ENCODE measurements around the gene DHX58. TPM values are rescaled to one million over a fixed set of nuclear protein-coding genes. Genes with fewer than 3 reads are reported as not detected.

DHX58 gene
- total RNA-seq, 1 donor from 2014 or later, result not detected

GRCh38 chr17:42110301-42111264 lies 1.9 kb downstream of the DHX58 start:
- Histone ChIP-seq H3K27ac (no peak overlapping the region), H3K79me2 (ENCODE audit: low read depth) (no peaks in the 10 kb centered on the region), H3K4me2 (no peak overlapping the region), H3K36me3 (no peaks in the 10 kb centered on the region), H4K20me1 (ENCODE audit: low read depth) (no peaks in the 10 kb centered on the region), H3K9ac (no peak overlapping the region), H3K9me3 (ENCODE audit: low read depth) (no peaks in the 10 kb centered on the region), H2AFZ (replicated peaks) (no peak overlapping the region), H3F3A (ENCODE audit: low read depth) (no peaks in the 10 kb centered on the region), H3K4me1 (peaks cover 4% of the 10 kb centered on the region), H3K27me3 (peaks cover 19% of the 10 kb centered on the region), H3K4me3 (no peak overlapping the region)
- Mint-ChIP-seq H3K9me3 (no peaks in the 10 kb centered on the region), H3K4me1 (peaks cover 17% of the 10 kb centered on the region), H3K36me3 (peaks cover 2% of the 10 kb centered on the region), H3K27ac (no peak overlapping the region), H3K27me3 (ENCODE audit: insufficient read depth, low read depth) (peaks cover 10% of the 10 kb centered on the region), H3K4me3 (peak overlapping the region; percentile 9)
- no peak for DNase-seq (ENCODE audit: low spot score)
- TF ChIP-seq EZH2 (IDR thresholded peaks at IDR 0.05), result no peak
- TF ChIP-seq, protein P1, sequence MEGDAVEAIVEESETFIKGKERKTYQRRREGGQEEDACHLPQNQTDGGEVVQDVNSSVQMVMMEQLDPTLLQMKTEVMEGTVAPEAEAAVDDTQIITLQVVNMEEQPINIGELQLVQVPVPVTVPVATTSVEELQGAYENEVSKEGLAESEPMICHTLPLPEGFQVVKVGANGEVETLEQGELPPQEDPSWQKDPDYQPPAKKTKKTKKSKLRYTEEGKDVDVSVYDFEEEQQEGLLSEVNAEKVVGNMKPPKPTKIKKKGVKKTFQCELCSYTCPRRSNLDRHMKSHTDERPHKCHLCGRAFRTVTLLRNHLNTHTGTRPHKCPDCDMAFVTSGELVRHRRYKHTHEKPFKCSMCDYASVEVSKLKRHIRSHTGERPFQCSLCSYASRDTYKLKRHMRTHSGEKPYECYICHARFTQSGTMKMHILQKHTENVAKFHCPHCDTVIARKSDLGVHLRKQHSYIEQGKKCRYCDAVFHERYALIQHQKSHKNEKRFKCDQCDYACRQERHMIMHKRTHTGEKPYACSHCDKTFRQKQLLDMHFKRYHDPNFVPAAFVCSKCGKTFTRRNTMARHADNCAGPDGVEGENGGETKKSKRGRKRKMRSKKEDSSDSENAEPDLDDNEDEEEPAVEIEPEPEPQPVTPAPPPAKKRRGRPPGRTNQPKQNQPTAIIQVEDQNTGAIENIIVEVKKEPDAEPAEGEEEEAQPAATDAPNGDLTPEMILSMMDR (IDR thresholded peaks at IDR 0.05), result no peak
- TF ChIP-seq EZH2phosphoT487 (IDR thresholded peaks at IDR 0.05), result no peak

DNA sequence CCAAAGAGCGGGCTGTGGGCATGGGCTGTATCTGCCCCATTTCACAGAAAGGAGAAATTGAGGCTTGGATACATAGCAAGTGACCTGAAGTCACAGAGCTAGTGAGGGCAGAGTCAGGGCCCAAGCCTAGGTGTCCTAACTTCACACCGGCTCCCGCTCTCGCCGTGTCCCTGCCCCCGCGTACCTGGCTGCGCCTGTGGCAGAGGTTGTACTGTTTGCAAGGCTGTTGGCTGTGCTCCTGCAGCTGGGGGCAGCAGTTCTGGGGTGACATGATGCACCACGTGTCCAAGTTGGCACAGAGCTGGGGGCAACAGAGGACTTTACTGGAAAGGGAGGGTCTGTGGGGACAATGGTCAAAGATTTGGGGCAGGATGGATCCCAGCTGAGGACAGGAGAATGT lies 3.4 kb downstream of the DHX58 start:
- Histone ChIP-seq H3K27me3 (peaks cover 20% of the 10 kb centered on the region), H3K4me3 (no peak overlapping the region), H3K27ac (no peak overlapping the region), H2AFZ (replicated peaks) (no peak overlapping the region), H4K20me1 (ENCODE audit: low read depth) (no peaks in the 10 kb centered on the region), H3K9ac (no peak overlapping the region), H3K36me3 (no peaks in the 10 kb centered on the region), H3K79me2 (ENCODE audit: low read depth) (no peaks in the 10 kb centered on the region), H3K9me3 (ENCODE audit: low read depth) (no peaks in the 10 kb centered on the region), H3K4me1 (peaks cover 4% of the 10 kb centered on the region), H3K4me2 (no peak overlapping the region), H3F3A (ENCODE audit: low read depth) (no peaks in the 10 kb centered on the region)
- peaks cover 17% of the 10 kb centered on the region for H3K4me1 Mint-ChIP-seq
- H3K9me3 Mint-ChIP-seq, result no peaks in the 10 kb centered on the region
- no peak for DNase-seq (ENCODE audit: low spot score)
- peaks cover 2% of the 10 kb centered on the region for H3K36me3 Mint-ChIP-seq
- peak overlapping the region; percentile 63 for H3K4me3 Mint-ChIP-seq
- H3K27me3 Mint-ChIP-seq (ENCODE audit: insufficient read depth, low read depth), result peaks cover 12% of the 10 kb centered on the region
- TF ChIP-seq EZH2 (IDR thresholded peaks at IDR 0.05) (no peak), EZH2phosphoT487 (IDR thresholded peaks at IDR 0.05) (no peak)
- TF ChIP-seq, protein P1 (IDR thresholded peaks at IDR 0.05), result no peak
- H3K27ac Mint-ChIP-seq, result no peak overlapping the region

DNA sequence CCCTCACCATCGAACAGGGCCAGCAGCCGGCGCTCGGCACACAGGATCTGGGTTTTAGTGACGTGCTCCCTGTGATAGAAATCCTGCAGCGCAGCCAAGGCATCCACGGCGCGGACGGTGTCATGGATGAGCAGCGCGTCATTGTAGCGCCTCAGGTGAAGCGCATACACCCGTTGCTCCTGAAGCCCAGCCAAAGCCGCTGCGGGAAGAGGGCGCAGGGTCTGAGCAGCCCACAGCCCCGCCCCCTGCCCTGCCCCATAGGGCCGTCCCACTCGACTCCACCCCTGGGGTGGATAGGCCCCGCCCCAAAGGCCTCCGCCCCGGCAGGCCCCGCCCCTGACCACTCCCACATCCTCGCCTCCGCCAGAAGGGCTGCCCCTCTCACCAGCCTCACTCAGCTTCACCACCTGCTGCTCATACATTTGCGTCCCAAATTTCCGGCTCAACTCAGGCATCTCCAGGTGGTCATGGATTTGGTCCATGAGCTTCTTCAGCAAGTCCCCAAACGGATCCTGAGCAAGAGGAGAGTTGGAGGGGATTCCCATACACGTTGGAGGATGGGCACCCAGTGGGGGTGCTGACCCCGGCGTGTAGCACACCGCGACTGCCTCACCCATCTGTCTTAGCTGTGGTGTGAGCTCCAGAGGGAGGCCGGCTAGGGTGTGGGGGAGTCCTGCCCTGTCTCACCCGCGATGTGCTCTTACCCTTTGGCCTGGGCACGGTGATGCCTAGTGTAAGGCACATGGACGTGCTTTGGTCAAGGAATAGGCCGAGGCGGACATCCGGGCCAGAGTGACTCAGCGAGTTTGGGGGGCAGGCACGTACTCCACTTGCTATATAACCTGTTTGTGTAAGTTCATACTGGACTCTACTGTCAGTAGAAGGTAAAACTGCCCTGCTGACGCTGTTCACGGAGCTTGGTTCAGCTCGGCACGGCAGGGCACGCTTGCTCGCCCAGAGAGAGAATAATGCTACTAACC lies 4.6 kb downstream of the DHX58 start:
- Histone ChIP-seq H3K27me3 (peaks cover 20% of the 10 kb centered on the region), H3F3A (ENCODE audit: low read depth) (no peaks in the 10 kb centered on the region), H3K27ac (no peak overlapping the region), H3K9me3 (ENCODE audit: low read depth) (no peaks in the 10 kb centered on the region), H3K9ac (no peak overlapping the region), H3K79me2 (ENCODE audit: low read depth) (no peaks in the 10 kb centered on the region), H3K36me3 (no peaks in the 10 kb centered on the region), H3K4me1 (peaks cover 4% of the 10 kb centered on the region), H2AFZ (replicated peaks) (no peak overlapping the region), H3K4me2 (peak overlapping the region; percentile 87), H3K4me3 (peak overlapping the region; percentile 44), H4K20me1 (ENCODE audit: low read depth) (no peaks in the 10 kb centered on the region)
- Mint-ChIP-seq H3K4me1 (peaks cover 17% of the 10 kb centered on the region), H3K36me3 (no peaks in the 10 kb centered on the region), H3K27me3 (ENCODE audit: insufficient read depth, low read depth) (peaks cover 14% of the 10 kb centered on the region), H3K27ac (peak overlapping the region; percentile 69), H3K4me3 (peak overlapping the region; percentile 79), H3K9me3 (no peaks in the 10 kb centered on the region)
- TF ChIP-seq, protein P1 (IDR thresholded peaks at IDR 0.05), result no peak
- TF ChIP-seq EZH2 (IDR thresholded peaks at IDR 0.05) (no peak), EZH2phosphoT487 (IDR thresholded peaks at IDR 0.05) (no peak)
- DNase-seq (ENCODE audit: low spot score), result peak; percentile 97

All from neural progenitor cell (in vitro differentiated cells).